GM18511 (cell line): ENCODE data around the gene GALNT17.

ENCODE experiments used
- ATAC-seq: cut with Tn5 transposase; IDR thresholded peaks from one replicate; pipeline ENCODE4 v1.9.1; 2021; ENCODE audit warnings: mild to moderate bottlenecking, moderate library complexity; ENCODE audit not compliant: unreplicated experiment

Gene GALNT17

GRCh38 chr7:71132127-71132376 is at the start of gene GALNT17:
Gene GALNT17 (plus strand): TSS chr7:71132144.
- ATAC-seq: no peak

- no peak for ATAC-seq
Measured at GRCh38 chr7:71095266-71095860, 36.6 kb upstream of the GALNT17 start.

GRCh38 chr7:71096351-71096750 is 35.6 kb upstream of the GALNT17 start:
- no peak for ATAC-seq

GRCh38 chr7:71106226-71106625 is 25.7 kb upstream of the GALNT17 start:
- ATAC-seq: no peak

- no peak for ATAC-seq
Measured at GRCh38 chr7:71112436-71112835, 19.5 kb upstream of the GALNT17 start.

- ATAC-seq: no peak
Measured at GRCh38 chr7:71120096-71120495, 11.8 kb upstream of the GALNT17 start.

- ATAC-seq: no peak
Measured at GRCh38 chr7:71129126-71129525, 2.8 kb upstream of the GALNT17 start.

GRCh38 chr7:71130031-71130679 is 1.8 kb upstream of the GALNT17 start:
- ATAC-seq: no peak

GRCh38 chr7:71131256-71132126 is 453 bp upstream of the GALNT17 start:
- ATAC-seq: no peak

- ATAC-seq: no peak
Measured at GRCh38 chr7:71132377-71133231, 660 bp downstream of the GALNT17 start.

- no peak for ATAC-seq
Measured at GRCh38 chr7:71133232-71133622, 1.3 kb downstream of the GALNT17 start.

GRCh38 chr7:71133856-71134255 is 1.9 kb downstream of the GALNT17 start:
- no peak for ATAC-seq

- no peak for ATAC-seq
Measured at GRCh38 chr7:71135116-71135515, 3.2 kb downstream of the GALNT17 start.

GRCh38 chr7:71135663-71136062 is 3.7 kb downstream of the GALNT17 start:
- no peak for ATAC-seq

GRCh38 chr7:71137479-71137878 is 5.5 kb downstream of the GALNT17 start:
- no peak for ATAC-seq

GRCh38 chr7:71140264-71140663 is 8.3 kb downstream of the GALNT17 start:
- no peak for ATAC-seq

GRCh38 chr7:71144963-71145362 is 13.0 kb downstream of the GALNT17 start:
- no peak for ATAC-seq

GRCh38 chr7:71145906-71146901 is 14.3 kb downstream of the GALNT17 start:
- no peak for ATAC-seq

- ATAC-seq: no peak
Measured at GRCh38 chr7:71148098-71148497, 16.2 kb downstream of the GALNT17 start.

GRCh38 chr7:71155236-71155635 is 23.3 kb downstream of the GALNT17 start:
- no peak for ATAC-seq
